Stimulated activated CD4-positive, alpha-beta T cell treated with anti-CD3 and anti-CD28 coated beads, Interleukin-12 subunit alpha, Interleukin-12 subunit beta, amount 100 ng/mL, for 4 hours (primary cell): ENCODE results near the gene ALK.

Experiments
- DNase-seq: peaks from one replicate; pipeline ENCODE4 v3.0.0-alpha.2; 2020

The ALK gene

DNA sequence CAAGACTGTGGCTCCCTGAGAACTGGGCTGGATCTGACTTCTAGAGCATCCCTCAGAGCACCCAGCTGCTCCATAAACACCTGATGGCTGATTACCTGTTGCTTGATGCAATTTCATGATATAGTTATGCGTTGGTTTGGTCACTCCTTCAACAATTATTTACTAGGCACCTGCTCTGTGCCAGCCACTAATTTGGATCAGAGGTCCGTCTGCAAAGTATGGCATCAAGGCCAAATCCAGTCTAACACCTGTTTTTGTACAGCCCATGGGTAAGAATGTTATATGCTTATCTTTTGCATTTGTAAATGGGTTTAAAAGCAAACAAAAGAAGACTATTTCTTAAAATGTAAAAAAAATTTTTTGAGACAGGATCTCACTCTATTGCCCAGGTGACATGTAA lies 348.2 kb downstream of the ALK start:
- DNase-seq = no peak

DNA sequence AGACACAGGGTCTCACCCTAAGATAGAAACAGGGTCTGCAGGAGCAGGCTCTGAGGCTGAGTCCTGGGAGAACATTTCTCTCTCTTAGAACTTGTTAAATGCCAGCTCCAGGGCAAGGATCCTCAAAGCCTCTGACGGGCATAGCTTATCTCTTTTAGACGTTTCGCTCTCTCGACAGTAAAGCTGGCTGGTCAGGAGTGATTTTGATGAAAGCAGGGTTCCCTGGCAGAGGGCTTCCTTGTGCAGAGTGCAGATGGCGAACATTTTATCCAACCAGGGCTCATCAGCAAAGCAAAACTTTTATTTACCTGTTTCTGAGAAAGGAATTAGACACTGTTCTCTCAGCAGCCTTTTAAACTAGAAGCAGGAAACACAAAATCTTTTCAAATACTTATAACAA lies 350.8 kb downstream of the ALK start:
- no peak for DNase-seq

DNA sequence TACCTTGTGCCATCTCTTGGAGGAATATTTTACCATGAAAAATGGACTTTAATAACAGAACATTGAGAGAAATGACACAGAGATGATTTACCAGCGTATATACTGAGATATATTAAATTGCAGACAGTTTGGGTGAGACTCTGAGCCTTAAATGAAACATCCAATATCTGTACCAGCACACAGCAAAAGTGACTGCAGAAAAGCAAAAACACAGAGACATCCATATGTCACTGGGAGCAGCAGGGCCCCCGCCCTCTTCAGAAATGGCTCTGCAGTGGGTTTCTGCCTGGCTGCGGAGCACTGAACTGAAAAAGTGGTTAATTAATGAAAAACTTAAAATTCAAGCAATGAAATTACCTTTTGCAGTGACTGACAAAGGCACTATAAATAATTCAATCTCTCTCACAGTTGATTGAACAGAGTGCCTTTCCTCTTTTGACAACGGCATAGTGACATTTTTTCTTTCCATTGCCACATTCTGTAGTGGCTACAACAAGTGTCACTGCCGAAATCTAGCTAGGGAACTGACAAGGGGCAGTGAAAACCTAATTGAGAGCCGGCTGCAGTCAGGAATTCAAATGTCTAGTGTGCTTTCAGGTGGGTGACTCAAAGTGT lies 353.4 kb downstream of the ALK start:
- no peak for DNase-seq

DNA sequence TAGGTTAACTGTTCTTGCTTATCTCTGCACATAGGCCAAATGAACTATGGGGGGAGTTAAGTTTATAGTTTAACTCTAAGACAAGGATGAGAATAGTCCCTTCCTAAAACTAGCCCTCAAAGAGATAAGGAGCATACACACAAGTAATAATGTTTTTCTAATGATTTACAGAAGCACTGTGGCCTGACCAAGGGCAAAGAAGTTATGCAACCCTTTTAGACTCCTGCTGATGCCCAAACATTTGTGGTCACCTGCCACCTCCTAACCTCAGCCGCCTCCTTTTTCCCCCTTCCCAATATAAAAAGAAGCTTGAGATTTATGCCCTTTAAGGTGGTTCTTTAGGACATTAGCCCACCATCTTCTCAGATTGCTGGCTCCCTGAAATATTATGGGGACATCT lies 357.7 kb downstream of the ALK start:
- DNase-seq = no peak

- no peak for DNase-seq
These were observed 358.5 kb downstream of the ALK start for GRCh38 chr2:29562896-29563295.

GRCh38 chr2:29562319-29562718 lies 359.1 kb downstream of the ALK start:
- DNase-seq = no peak

- DNase-seq = no peak
These were observed 359.8 kb downstream of the ALK start for GRCh38 chr2:29561628-29562027.

- no peak for DNase-seq
These were observed 360.2 kb downstream of the ALK start for GRCh38 chr2:29561181-29561580.

DNA sequence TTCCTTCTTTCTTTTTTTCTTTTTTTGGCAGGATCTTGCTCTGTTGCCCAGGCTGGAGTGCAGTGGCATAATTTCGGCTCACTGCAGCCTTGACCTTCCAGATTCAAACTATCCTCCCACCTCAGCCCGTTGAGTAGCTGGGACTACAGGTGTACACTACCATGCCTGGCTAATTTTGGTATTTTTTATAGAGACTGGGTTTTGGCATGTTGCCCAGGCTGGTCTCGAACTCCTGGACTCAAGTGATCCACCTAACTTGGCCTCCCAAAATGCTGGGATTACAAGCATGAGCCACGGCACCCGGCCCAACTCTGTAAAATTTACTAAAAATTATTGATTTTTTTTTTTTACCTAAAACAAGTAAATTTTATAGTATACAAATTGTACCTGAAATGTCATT lies 360.8 kb downstream of the ALK start:
- DNase-seq = no peak

DNA sequence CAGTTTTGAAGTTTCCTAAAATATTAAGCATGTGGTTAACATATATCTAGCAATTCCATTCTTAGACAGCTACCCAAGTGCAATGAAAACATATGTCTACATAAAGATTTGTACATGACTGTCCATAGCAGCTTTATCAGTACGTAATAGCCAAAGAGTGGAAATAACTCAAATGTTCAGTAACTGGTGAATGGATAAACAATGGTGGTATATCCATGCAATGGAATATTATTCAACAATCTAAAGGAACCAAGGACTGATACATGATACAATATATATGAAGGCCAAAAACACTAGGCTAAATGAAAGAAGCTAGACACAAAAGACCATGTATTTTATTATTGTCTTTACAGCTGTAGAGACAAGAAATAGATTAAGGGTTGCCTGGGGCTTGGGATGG lies 361.4 kb downstream of the ALK start:
- no peak for DNase-seq

DNA sequence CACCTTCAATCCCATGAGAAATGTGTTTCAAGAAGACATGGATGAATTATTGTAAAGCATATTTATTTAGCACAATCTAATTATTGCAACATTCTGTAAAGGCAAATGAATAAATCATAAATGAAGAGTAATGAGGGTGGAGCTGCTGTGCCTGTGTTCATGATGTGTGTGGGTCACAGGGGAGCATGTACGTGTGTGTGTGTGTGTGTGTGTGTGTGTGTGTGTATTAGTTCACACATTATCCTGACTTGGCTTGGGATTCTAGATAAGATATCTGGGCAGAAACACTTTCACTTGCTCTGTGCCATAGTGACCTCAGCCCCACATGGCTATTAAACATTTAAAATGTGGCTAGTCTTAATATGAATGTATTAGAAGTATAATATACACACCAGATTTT lies 361.8 kb downstream of the ALK start:
- no peak for DNase-seq

GRCh38 chr2:29558097-29558496 lies 363.3 kb downstream of the ALK start:
- no peak for DNase-seq

- no peak for DNase-seq
These were observed 364.1 kb downstream of the ALK start for GRCh38 chr2:29557268-29557667.

GRCh38 chr2:29549069-29549380 lies 372.4 kb downstream of the ALK start:
- no peak for DNase-seq

GRCh38 chr2:29544917-29545316 lies 376.5 kb downstream of the ALK start:
- no peak for DNase-seq

DNA sequence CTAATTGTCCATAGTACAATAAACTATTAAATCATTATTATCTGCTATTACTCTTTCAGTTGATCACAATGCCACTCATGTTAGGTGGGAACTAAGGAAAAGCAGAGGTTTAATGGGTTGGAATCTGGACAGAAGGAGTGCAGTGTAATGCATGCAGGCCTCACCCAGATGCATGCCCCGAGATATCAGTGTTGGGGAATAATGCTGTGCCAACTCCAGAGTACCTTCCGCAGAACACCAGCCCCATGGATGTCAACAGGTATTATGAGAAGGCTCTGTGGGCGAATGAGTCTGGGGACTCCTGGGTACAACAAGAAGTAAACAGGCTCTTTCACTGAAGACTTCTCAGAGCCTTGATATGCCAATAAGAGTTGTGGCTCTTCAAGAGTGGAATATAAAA lies 377.4 kb downstream of the ALK start:
- no peak for DNase-seq

DNA sequence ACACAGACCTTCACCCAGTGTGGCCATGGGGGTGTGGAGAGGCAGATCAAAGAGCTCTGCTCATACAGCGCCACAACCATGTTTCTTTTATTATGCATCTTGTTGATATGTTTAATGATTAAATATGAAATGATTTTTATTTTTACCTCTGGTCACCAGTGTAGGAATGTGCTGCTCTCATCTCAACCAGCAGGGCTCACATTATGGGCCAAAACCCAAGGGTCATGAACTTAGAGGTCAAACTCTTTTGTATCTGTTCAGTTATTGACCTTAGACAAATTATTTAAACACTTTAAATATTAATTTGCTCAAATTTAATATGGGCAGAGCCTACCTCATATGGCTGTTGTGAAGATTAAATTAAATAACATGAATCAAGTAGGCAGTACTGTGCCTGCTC lies 386.2 kb downstream of the ALK start:
- no peak for DNase-seq

DNA sequence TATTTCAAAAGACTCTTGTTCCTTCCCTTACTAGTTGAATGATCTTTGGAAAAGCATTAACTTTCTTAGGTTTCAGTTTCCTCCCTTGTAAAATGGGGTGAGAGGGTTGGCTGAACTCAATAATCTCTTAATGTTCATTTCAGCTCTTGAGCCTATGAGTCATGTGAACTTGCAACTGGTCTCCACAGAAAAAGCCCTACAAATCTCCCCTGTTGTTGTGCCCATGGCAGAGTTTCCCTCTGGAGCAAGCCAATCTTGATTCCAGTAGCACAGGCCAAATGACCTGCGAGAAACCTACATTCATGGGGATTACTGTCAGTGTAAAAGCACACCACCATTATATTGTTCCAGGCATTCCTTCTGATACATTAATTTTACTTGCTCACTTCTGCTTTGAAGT lies 388.9 kb downstream of the ALK start:
- DNase-seq = no peak

DNA sequence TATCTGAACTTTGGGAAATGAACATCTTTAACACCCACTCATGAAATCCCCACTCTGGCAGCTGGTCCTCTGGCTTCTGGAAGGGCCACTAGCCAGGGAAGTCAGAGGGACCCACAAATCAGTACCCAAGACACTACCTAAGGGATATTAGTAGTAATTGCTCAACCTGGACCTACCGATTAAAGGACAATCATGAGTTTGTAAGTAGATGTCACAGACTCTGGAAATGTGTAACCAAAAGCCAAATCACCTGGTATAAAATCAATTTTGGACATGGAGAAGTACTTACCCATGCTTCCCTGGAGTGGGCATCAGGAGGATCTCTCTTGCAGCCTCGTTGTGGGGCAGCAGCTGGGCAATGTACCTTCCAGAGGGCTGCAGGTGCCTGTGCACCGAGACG lies 389.8 kb downstream of the ALK start:
- no peak for DNase-seq

DNA sequence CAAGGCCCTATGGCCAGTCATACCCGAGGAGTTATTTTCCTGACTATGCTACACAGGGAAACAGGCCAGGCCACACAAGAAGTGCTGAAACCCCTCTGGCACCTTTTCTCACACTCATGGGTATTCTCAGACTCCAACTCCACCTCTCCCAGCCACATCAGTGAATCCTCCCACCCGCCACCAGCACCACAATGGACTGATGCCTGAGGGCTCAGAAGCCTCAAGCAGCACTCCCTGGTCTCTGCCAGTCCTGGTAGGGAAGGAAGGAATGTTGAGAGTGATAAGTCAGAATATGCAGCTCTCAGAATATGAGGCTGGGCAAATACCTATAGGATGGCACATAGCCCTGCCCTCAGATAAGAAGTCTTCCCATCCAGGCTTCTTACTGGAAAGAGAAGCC lies 391.1 kb downstream of the ALK start:
- DNase-seq = no peak

DNA sequence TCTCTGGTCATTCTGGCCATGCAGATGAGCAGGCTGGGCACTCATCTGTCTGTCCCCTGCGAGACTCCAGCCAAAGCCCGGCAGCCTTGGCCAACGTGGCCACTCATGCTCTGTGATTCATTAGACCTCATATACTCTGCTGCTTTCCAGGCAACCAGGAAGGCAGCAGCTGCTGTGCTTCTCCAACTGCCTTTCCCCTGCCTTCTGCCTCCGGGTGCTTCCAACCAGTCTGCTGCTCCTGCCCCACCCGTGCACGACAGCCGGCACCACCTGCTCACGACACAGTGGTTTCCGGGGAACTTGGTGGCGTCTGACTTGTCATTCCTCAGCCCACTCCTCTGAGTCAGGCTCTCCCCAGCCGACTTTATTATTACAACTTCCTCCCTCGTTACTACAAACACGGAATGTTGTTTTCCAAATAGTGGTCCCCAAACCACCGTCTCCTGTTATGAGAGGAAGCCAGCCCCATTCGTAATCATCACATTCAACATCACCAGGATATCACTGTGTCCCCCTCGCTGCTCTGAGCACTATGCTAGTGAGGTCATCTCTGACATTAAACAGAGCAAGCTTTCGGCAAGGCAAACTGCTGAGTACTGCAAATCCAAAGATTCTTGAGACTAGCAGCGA lies 392.4 kb downstream of the ALK start:
- DNase-seq = no peak

GRCh38 chr2:29528371-29528770 lies 393.0 kb downstream of the ALK start:
- no peak for DNase-seq

- DNase-seq = no peak
These were observed 393.4 kb downstream of the ALK start for GRCh38 chr2:29527947-29528346.

- DNase-seq = no peak
These were observed 394.5 kb downstream of the ALK start for GRCh38 chr2:29526587-29527586.
